GM21447 (cell line): ENCODE measurements around the gene MYL3.

Experiments
- ATAC-seq: cut with Tn5 transposase; IDR thresholded peaks from one replicate; pipeline ENCODE4 v1.9.1; 2021; ENCODE audit not compliant: unreplicated experiment

Gene MYL3

DNA sequence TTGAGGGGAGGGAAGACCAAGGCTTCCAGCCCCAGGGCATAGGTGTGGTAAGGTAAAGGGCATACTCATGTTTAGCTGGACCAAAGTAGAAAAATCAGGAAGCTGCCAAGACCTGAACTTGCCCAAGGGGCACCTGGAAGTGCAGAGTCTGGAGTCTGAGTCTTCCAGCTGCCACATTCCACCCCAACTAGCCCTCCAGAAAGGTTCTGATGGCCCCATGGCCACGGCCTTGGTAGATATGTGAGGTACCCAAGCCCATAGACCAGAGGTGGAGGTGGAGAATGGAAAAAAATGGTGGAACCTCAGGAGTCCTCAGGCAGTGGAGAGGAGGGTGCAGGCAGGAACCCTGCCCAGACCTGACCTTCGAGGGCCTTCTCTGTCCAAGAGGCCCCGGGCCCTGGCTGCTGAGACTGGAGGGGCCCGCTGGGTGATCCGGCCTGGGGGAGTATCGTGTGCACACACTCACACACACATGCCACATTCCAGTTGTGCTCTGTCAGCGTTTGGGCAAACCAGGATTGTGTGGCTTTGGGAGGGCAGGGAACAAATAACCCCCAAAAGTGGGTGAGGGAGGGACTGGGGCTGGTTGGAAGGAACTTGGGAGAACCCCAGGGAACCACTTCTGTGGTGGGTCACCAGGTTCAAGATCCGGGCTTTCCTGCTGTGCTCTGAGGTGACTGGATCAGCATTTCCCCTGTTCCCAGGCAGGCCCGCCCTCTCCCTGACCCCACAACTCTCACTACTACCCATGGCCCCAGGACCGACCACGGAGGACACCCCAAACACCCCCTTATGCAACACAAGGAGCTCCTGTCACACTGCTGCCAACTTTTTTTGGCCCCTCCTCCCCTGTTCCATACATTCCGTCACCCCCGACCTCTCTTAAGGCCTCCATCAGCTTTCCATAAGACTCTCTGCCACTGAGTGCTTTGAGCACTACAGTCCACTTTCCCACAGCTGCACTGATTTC is 11.6 kb downstream of the MYL3 start:
- ATAC-seq: no peak

DNA sequence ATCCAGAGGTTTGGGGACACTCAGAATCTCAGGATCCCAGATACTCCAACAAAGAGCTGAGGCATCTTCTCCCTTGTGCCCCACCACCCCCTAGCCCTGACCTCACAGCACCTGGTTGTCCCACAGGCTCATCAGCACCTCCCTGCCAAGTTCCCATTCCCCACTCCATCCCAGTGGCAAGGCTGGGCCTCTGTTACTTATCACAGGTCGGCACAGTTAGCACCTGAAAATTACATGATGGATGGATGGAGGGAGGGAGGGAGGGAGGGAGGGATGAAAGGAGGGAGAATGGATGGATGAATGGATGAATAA is 12.8 kb downstream of the MYL3 start:
- no peak for ATAC-seq

DNA sequence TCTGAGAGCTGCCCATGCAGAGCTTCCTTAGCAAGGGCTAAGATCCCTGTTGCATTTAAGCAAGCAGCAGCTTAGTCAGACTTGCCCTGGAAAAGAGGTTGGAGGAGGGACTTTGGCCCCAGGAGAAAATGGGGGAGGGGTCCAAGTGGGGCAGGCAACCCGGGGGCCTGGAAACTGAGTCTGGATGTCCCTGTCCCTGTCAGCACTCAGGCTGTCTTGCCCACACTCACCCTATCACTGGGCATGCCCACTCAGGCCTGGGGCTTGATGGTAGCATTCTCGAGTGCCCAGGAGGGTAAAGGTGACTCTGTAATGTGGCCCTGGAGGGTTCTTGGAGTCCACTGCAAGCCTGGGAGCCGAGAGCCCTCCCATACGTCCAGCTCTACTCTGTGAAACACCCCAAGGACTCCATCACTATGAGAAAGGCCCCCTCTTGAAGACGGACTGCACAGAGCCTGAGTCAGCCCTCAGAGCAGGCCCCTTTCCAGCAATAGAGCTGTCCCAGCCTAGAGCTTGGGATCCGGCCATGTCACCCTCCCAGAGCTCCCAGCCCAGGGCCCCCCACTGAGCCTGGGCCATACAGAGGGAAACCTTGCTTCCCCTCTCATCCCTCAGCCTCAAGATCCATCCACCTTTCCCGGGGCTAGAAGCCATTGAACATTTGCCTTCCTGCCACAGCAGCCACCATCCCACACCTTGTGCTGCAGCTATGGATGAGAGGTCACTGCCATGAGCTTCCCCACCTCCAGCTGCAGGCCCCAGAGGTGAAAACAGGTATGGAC is 13.4 kb downstream of the MYL3 start:
- no peak for ATAC-seq

DNA sequence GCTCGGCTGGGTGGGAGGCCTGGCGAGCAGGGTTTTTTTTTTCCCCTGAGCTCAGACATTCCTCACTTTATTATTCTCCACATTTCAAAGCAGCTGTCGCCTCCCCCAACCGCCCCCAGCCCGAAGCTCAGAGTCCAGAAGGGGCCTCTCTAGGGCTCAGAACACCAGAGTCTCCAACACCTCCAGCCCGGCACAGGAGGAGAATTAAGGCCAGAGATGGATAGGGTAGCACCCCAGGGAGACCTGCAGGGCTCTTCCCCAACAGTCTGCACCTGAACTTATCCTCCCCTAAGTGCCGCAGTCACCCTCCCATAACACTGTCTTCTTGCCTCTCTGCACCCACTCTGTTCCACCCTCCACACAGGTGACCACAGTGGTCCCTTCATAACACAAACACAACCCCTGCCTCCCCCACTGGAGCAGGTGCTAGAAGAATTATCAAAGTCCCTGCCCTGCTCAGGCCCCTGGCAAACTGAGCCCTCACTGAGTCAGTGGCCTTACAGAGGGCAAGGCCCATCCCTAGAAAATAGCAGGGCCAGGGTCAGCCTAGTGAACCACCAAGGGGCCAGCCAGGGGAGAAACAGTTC is 14.1 kb downstream of the MYL3 start:
- ATAC-seq: no peak

DNA sequence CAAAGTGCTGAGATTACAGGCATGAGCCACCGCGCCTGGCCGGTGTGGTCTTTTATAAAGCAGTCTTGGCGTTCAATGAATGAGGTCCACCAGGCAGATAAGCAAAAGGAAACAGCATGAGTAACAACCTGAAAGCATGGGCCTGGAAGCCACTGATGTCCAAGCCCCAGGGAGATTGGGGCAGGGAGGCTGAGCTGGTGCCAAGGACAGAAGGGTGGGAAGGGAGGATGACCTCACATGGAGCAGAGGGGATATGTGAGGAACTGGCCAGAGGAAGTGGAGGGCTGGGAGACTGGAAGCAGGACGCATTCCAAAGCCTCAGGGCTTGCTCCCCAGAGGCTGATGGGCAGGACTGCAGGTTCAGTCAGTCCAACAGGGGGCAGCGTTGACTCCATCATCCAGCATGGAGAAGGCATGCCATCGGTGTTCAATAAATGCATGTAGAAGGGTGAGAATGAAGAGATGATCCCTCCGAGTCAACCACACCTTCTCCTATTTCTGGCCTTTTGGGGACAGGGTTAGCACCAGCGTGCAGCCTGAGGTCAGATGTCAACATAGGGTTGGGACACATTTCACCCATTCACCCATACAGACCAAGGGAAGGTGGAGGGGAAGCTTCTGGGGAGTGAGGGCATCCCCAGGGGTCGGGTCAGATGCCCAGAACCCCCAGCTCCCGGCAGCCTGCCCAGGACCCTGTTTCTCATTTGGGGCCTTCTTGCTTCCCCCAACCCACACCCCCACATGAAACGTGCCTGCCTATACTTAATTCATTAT is 14.8 kb downstream of the MYL3 start:
- no peak for ATAC-seq

DNA sequence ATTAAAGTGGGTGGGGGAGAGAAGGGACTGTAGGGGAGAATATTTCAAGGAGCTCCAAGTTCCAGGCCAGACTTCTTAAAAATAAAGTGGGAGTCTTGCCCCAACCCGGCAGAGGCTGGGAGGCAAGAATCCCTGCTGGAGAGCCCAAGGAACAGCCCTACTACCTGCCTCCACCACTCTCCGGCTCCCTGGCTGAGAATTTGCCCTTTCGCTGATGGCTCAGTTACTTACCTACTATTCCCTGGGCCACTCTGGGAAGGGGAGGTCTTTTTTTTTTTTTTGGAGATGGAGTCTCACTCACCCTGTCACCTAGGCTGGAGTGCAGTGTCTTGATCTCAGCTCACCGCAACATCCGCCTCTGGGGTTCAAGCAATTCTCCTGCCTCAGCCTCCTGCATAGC is 15.5 kb downstream of the MYL3 start:
- ATAC-seq: no peak

DNA sequence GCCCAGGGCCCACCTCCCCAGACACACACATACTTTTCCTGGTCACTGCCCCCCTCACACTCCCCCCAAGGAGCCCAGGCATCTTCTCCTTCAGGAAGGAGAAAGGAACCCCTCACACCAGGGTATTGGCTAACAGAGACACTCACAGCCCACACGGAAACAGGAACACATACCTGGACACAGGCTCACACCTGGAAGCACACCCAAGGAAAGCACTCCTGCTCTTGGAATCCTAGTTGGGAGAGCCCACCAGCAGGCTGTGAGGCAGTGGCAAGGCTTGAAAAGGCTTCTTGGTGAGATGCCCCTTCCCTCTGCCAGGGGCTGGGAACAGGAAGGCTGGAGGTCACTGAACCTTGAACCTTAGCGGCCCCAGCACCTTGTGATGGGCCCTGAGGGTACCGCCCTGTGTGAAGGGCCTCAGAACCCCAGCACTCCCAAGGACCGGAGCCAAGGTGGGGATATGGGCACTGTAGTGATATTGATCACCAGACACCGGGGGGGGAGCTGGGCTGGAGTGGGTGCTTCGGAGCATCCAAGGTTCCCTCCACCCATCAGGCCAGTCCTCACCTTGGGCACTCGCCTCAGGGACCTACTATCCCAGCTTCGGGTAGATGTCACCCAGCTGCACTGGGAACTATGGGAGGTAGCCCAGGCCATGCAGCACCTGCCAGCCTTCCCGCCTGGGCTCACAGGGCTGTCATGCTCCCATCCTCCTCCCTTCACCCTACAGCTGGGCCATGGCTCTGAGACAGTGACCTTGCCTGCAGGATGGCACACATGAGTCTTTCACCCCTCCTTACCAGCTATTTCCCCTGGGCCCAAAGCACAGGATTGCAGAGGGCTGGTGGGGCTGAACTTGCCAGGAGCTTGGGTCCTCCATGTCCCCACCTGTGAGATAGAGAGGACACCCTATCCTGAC is 16.4 kb downstream of the MYL3 start:
- no peak for ATAC-seq

DNA sequence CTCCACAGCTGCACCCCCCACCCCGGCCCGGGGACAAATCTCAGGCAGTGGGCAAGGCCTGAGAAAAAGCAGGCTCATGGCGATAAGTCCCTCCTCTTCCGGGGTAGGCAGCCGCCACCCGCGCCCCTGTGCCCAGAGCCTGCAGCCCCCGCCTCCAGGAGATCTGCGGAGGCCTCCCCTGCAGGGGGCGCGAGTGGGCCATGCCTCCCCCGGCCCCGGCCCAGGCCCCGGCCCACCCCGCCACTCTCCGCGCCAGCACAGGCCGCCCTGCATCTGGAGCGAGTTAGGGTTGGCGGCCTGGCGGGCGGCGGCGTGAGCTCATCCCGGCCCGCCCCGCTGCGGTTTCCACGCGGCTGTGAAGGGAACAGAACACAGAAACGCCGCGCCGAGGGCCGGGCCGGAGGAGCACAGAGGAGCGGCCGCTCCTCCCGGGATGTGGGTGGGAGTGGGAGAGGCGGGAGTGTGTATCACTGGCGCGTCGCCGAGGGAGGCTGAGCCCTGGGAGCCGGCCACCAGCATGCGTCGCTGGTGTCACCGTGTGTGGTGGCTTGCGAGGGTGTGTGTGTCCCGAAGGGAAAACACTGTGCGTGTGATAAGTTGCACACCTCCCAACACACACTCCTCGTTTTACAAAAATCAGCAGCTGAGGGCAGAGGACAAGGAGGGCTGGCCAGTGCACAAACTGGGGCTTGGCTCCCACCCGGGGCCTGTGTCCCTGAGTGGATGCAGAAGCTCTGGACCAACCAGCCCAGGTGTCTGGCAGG is 17.2 kb downstream of the MYL3 start:
- ATAC-seq: peak; percentile 53

DNA sequence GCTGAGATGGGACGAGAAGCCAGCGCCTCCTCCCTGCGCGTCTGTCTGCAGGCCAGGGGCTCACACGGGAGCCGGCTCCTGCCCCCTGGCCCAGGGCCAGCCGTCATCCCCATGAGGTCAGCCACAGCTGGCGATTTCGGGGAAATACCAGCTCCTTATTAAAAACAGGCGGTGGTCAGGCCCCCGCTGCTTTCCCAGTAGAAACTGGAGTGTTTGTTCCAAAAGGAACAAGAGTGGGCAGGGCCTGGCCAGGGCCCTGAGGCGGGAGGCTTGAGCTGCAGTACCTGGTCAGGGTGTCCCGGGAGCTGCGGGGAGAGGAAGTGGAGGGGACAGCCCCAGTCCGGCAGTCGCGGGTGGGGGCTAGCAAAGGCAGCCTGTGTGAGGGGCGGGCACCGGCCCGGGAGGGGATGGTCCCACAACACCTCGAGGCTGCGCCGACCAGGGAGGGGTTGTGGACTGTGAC is 17.8 kb downstream of the MYL3 start:
- ATAC-seq: peak; percentile 49

DNA sequence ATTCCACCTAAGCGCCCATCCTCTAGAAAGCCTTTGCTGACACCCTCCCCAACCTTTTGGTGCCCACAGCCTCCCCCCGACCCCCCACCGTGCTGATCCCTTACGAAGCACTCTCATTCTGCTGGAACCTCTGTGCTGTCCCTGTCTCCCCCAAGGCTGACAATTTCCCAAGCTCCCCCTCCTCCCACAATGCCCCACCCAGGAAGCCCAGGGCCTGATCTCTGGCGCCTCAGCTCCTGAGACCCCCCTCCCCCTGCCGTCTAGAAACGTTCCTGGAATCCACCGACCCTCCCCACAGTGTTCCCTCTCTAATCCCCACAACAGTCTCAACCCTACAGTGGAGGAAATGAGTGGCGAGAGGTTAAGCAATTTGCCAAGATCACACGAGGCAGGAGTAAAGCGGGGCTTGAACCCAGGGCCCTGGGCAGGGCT is 18.3 kb downstream of the MYL3 start:
- no peak for ATAC-seq

DNA sequence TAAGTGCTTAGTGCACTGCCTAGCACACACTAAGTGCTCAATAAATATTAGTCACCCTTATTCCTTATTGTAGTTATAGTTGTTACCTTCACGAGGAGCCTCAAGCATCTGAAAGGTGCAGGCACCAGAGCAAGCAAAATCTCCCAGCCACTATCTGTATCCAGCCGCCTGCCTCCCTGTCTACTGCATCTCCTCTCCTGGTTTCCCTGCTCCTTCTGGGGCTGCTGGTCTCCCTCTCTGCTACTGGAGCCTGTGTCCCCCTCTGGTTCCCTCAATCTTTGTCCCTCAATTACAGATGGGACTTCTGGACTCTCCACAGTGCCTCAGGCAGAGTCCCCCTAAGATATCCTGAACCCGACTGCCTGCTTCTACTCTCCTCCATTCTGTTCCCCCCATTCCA is 18.8 kb downstream of the MYL3 start:
- no peak for ATAC-seq

DNA sequence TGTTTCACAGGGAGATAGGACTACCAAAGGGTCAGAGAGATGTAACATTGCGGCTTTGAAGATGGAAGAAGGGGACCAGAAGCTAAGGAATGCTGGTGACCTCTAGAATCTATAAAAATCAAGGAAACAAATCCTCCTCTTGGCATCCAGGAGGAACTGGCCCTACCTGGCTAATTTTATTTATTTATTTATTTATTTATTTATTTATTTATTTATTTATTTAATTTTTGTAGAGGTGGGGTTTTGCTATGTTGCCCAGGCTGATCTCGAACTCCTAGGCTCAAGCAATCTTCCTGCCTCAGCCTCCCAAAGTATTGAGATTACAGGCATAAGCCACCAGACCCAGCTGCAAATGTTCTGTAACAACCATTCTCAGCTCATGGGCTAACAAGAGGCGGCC is 19.7 kb downstream of the MYL3 start:
- ATAC-seq: no peak

DNA sequence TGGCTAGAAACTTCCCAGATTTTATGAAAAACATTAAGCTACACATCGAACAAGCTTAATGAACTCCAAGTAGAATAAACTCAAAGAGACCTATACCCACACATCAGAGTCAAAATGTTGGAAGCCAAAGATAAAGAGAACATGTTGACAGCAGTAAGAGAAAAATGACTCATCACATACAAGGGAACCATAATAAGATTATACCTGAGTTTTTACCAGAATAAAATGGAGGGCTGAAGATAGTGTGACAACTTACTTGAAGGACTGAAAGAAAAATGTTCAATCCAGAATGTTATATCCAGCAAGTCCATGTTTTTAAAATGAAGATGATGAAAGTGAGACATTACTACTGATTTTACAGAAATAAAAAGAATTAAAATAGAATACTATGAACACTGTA is 22.8 kb downstream of the MYL3 start:
- ATAC-seq: no peak

DNA sequence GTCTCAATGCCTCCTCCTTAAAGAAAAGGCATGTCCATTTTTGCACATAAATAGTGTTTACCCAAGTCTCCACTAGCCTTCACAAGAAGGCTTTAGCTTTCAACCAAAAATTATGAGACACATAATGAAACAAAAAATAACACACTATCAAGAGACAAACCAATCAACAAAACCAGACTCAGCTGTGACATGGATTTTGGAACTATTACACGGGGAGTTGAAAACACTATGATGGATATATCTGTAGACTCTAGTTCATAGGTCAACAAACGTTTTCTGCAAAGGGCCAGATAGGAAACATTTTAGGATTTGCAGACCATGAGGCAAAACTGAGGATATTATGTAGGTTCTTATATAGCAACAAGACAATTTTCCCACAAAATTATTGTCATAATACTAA is 24.9 kb downstream of the MYL3 start:
- ATAC-seq: no peak

DNA sequence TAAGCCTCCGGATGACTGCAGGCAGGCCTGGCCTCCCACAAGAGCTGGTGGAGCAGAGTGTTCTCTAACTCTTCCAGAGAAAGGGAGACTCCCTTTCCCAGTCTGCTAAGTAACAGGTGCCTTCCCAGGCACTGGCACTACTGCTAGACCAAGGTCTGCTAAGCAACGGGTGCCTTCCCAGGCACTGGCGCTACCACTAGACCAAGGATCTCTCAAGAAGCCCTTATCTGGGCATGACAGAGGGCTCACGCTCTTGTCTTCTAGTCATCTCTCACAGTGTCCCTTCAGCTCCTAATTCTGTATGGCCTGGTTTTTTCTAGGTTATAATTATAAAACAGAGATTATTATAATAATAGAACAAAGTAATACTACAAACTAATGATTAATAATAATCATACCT is 27.8 kb downstream of the MYL3 start:
- no peak for ATAC-seq

DNA sequence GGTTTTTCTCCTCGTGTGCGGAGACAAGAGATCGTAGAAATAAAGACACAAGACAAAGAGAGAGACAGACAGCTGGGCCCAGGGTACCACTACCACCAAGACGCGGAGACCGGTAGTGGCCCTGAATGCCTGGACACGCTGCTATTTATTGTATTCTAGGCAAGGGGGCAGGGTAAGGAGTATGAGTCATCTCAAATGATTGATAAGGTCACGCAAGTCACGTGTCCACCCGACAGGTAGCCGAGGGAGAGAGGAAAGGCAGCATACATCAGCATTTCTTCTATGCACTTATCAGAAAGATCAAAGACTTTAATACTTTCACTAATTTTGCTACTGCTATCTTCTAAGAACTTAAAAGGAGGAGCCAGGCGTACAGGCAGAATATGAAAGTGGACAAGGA is 28.2 kb downstream of the MYL3 start:
- no peak for ATAC-seq

DNA sequence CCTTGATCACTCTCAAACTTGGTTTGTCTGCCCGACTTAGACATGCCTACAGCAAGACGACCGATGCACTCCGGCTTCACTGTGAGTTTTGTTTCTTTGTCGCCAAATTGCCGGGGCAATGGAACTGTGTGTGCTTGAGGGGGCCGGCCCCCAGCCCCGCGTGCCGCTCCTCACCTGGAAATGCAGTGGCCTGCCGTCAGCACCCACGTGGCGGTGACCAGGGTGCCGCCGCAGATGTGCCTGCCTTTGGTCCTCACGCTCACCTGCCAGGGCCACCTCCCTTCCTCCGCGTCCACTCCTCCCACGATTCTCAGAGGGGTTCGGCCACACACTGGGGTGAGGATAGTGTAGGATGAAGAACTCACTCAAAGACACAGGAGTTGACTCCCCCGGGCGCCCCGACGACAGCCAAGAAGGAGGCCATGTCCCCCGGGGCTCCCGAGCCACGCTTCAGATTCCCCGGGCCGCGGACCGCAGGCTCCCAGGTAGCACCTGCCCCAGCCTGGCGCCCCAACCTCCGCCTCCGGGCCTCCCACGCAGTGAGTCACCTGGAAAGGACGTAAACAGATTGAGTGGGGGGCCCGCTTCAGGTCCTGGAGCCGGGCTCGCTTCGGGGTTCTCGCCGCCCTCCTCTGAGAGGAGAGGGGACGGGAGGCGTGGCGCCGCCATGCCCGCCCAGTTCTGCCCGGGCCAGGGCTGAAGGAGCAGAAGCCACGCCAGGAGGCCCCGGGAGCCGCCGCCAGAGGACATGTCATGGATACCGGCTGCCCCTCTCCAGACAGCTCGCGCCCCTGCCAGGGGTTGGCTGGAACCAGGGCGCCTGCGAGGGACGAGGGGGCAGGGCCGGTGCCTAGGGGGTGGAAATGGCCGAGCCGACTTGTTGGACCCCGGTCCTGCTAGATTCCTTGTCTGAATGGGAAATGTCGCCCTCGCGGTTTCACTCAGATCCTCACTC is 29.6 kb downstream of the MYL3 start:
- no peak for ATAC-seq

DNA sequence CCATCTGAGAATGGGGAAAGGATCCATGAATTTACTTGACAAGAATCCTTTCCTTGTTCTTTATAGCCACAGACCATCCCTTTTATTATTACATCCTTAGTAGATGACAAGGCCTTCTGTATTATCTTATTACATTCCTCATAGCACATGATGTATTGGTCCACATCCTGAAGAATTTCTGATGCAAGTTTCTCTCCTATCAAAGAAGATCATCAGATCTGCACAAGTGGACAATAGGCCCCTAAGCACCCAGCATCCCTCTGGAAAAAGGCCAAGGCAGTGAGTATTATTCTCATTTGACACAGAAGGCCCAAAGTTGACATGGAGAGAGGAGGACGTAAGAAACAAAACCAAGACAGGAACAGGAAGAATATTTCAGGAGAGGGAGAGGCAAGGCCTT is 31.4 kb downstream of the MYL3 start:
- ATAC-seq: no peak
